ENCODE results near the gene PLXNA2.

- TF ChIP-seq CTCF (IDR thresholded peaks at IDR 0.05) (no peak), POLR2AphosphoS5 (IDR thresholded peaks at IDR 0.05) (no peak), POLR2A (IDR thresholded peaks at IDR 0.05) (no peak), EP300 (IDR thresholded peaks at IDR 0.05) (no peak)
Observed at GRCh38 chr1:208084220-208084619, 160.0 kb downstream of the PLXNA2 start.
